C4-2B (cell line): Measurements from ENCODE around the gene WDR7.
"Not testable (repeated sequence)": the region's sequence is repeated elsewhere in the genome, so short reads cannot be mapped to it uniquely, and the experiment has no call there.

Experiments used
- H3K27ac ChIP-seq: fragments of 450-650 bp; 2 replicates; pipeline ENCODE4 v1.5.1; 2017
- ZFX ChIP-seq: fragments of 450-650 bp; IDR thresholded peaks from 2 replicates; pipeline ENCODE4 v1.6.1; 2017
- TF ChIP-seq, protein P1 (sequence below): fragments of 450-650 bp; conservative IDR thresholded peaks from 2 replicates; pipeline ENCODE4 v1.5.1; 2017; ENCODE audit warnings: mild to moderate bottlenecking

WDR7 gene

DNA sequence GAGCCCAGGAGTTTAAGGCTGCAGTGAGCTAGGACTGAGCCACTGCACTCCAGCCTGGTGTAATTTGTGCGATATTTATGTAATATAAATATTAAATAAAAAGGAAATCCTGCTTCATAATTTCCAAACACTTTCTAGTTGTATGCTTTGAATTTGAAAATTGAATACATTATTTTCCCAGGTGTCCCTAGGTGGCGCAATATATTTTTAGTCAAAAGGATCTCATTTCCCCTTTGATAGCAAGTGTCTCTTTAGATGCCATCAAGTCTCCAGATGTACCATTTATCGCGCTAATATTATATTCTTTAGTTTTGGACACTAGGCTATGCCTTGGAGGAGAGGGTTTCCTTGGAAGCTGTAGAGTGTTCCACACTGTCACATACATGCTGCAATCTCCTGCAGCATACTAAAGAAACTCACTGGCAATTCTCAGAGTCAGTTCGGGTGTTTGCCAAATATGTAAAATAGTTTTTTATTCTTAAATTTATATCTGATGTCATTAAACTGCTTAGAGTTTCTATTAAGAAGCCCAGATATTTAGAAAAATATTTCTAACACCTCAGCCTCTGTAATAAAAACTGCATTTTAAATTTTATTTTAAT lies 5.6 kb upstream of the WDR7 start:
- no peak overlapping the region for H3K27ac ChIP-seq
- TF ChIP-seq, protein P1, sequence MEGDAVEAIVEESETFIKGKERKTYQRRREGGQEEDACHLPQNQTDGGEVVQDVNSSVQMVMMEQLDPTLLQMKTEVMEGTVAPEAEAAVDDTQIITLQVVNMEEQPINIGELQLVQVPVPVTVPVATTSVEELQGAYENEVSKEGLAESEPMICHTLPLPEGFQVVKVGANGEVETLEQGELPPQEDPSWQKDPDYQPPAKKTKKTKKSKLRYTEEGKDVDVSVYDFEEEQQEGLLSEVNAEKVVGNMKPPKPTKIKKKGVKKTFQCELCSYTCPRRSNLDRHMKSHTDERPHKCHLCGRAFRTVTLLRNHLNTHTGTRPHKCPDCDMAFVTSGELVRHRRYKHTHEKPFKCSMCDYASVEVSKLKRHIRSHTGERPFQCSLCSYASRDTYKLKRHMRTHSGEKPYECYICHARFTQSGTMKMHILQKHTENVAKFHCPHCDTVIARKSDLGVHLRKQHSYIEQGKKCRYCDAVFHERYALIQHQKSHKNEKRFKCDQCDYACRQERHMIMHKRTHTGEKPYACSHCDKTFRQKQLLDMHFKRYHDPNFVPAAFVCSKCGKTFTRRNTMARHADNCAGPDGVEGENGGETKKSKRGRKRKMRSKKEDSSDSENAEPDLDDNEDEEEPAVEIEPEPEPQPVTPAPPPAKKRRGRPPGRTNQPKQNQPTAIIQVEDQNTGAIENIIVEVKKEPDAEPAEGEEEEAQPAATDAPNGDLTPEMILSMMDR = peak; percentile 79
- no peak for TF ChIP-seq ZFX

DNA sequence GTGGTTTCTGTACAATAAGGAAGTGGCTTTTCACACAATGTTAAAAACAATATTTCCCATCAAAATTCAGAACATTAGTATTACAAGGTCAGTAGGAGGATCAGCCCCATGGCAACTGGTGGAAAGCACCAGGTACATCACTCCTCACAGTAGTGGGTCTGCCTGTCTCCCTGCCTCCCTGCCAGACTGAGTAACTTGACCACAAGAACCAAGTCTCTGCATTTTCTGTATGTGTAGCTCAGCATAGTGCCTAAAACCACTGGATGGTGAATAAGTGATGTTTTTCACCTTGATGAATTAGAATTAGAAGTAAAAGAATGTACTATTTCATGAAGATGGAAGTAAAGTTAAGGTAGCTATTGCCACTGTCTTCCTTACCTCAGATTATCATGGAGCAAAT lies 4.1 kb upstream of the WDR7 start:
- TF ChIP-seq ZFX = no peak
- TF ChIP-seq, protein P1 = no peak
- H3K27ac ChIP-seq = no peak overlapping the region

DNA sequence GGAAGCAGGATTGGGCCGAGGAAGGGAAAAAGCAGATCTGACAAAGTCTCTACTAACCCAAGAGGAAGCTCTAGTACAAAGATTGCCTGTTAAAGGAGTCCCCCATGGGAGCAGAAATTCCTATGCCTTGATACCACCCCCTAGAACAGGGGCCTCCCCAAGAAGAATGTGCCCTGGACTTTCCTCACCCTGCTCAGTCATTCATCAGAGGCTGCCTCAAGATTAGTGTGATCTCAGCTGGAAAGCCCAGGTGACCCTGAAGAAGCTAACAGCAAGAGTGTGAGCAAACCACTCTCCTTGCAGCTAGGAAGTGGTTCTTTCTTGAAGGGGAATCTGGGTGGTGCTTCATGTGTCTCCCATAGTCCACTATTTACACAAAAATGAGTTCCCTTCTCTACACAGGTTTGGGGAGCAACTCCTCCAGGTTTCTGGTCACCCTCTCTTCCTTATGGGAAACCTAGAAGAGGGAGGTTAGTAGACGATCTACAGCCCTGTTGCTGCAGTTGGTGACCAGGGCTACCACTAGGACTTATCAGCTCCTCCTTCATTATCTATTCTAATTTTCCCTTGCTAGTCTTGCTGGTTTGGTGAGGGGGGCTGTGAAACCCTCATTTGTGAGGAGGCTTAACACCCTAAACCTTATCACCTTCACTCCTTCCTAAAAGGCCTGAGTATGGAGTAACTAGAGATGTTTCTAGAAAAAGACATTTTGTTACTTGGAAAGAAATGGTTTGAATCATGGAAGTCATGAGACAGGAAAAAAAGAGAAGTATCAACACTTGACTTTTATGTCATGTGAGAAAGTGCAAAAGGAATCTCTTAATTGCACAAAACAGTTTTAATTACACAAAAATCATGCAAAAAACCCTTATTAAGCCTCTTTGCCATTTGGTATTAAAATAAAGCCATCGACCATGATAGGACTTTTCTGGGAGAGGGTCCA lies 2.9 kb upstream of the WDR7 start:
- no peak overlapping the region for H3K27ac ChIP-seq

DNA sequence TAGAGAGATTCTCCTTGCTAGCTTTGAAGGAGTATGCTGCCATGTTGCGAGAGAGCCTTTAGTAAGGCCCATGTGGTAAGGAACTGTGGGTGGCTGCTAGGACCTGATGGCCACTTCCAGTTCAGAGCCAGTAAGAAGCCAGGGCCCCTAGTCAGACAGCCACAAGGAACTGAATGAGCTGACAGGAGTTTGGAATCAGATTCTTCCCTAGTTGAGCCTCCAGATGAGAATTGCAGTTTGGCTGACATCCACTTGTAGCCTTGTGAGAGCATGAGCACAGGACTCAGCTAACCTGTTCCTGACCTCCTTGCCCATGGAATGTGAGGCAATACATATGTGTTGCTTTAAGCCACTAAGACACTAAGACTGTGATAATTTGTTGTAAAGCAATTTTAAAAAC lies 1.2 kb upstream of the WDR7 start:
- H3K27ac ChIP-seq = no peak overlapping the region
- TF ChIP-seq, protein P1 = no peak
- no peak for TF ChIP-seq ZFX

More for the DNA sequence above, 2.9 kb upstream of the WDR7 start:
- TF ChIP-seq ZFX = no peak
- TF ChIP-seq, protein P1 = no peak

DNA sequence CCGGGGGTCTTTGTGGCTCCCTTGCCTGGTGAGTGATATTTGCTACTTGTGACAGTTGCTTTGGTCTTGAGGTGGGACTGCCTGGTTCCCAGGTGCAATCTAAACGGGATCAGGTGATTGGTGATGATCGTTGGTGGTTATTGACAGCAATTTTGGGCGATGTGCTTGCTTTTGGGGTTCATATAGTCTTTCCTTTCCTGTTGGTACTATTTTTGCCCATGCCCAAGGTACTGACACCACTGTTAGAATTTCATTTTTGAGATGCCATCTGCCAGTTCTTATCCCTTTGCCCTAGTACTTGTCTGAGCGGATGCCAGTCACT lies 573 bp downstream of the WDR7 start:
- TF ChIP-seq, protein P1 = no peak
- no peak for TF ChIP-seq ZFX
- peak overlapping the region; percentile 87 for H3K27ac ChIP-seq

DNA sequence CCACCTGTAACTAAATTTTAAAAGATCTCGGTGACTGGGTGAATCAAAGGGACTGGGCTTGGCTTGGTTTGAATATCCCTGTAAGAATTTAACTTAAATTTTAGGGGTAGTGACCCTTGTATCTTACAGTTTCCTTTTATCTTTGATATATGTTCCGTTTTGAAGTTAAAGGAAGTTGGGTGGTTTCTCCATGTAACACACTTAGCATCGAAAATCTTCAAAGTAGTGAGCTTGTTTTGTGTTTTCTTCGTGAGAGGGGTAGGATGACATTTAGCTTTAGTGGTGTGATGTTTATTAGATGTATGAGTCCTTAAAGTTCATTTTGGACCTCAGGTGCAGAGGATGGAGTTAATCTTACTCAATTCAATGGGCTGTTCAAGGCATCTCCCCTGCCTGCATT lies 1.6 kb downstream of the WDR7 start:
- TF ChIP-seq ZFX = no peak
- TF ChIP-seq, protein P1 = no peak

DNA sequence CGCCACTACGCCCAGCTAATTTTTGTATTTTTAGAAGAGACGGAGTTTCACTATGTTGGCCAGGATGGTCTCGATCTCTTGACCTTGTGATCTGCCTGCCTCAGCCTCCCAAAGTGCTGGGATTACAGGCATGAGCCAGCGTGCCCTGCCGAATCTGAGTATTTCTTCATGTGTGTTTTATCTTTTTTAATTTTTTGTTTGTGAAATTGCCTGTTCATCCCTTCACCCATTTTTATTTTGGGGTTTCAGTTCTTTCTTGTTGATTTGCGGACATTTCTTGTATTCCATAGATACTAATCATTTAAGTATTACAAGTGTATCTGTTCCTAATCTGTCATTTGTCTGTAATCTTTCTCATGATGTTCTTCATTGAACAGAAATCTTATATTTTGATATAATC lies 3.1 kb downstream of the WDR7 start:
- H3K27ac ChIP-seq = not testable (repeated sequence)

More for the DNA sequence above, 1.6 kb downstream of the WDR7 start:
- no peak overlapping the region for H3K27ac ChIP-seq

DNA sequence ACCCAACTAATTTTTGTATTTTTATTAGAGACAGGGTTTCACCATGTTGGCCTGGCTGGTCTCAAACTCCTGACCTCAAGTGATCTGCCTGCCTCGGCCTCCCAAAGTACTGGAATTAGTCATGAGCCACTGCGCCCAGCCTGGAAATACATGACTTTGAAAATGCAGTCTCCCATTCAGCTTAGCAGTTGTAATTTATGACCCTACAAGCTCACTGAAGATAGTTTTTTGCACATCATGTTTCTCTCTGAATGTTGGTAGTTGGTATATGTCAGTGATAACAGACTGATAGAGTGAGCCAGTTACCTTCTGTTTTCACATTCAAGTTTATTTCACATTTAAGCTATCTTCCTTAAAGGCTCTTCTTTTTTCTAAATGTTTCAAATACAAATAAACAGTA lies 7.1 kb downstream of the WDR7 start:
- H3K27ac ChIP-seq = no peak overlapping the region
- TF ChIP-seq, protein P1 = no peak
- no peak for TF ChIP-seq ZFX
